HEK293 (cell line): Measurements from ENCODE around the gene SNCB.

Experiments used
- CTCF ChIA-PET: fragments of 350-600 bp; formaldehyde crosslinking; extraction: SDS; loops from one replicate; lab custom pipeline; 2021; ENCODE audit warnings: antibody characterized with exemption; lab: Yijun Ruan, JAX
- POLR2A ChIA-PET: fragments of 300-600 bp; formaldehyde crosslinking; extraction: SDS; loops from one replicate; lab custom pipeline; 2020; ENCODE audit warnings: antibody characterized with exemption, inconsistent platforms; lab: Yijun Ruan, JAX
- H3K27ac ChIP-seq: fragments of 200-500 bp; sonication (Bioruptor generic); 2 replicates; pipeline ENCODE4 v1.5.1; 2014; ENCODE audit warnings: low read depth, low read length, control low read depth, inconsistent platforms; ENCODE audit errors: extremely low read depth
- H3K36me3 ChIP-seq, 2 experiments: fragments of 200-500 bp in 1 of 2; sonication (Bioruptor generic) in 1 of 2; 1 replicate in 1 of 2; 2 replicates in 1 of 2; pipeline ENCODE4 v1.5.1; 2014 to 2017; ENCODE audit warnings: inconsistent platforms in 2 of 2, low read length in 2 of 2; ENCODE audit not compliant: control insufficient read depth in 2 of 2, insufficient read depth in 1 of 2
- H3K4me1 ChIP-seq: fragments of 200-500 bp; sonication (Bioruptor generic); 2 replicates; pipeline ENCODE4 v1.5.1; 2014; ENCODE audit warnings: mild to moderate bottlenecking, low read length, inconsistent platforms; ENCODE audit not compliant: control insufficient read depth, insufficient read depth
- H3K4me3 ChIP-seq: 2 replicates; pipeline ENCODE4 v1.5.1; 2011; ENCODE audit warnings: low read depth, mild to moderate bottlenecking, control low read depth, low read length, moderate library complexity
- H3K9me3 ChIP-seq: fragments of 200-500 bp; sonication (Bioruptor generic); 2 replicates; pipeline ENCODE4 v1.5.1; 2014; ENCODE audit warnings: low read depth, low read length, inconsistent platforms; ENCODE audit not compliant: control insufficient read depth, insufficient read depth
- KLF10 ChIP-seq: fragments of 450-650 bp; IDR thresholded peaks from 2 replicates; pipeline ENCODE4 v1.5.1; 2018; ENCODE audit warnings: missing biosample characterization, mild to moderate bottlenecking, missing genetic modification characterization
- KLF7 ChIP-seq: fragments of 450-650 bp; formaldehyde crosslinking; IDR thresholded peaks from 2 replicates; pipeline ENCODE4 v1.5.1; 2016; ENCODE audit warnings: missing biosample characterization, missing genetic modification characterization, borderline replicate concordance
- KLF9 ChIP-seq: fragments of 450-650 bp; formaldehyde crosslinking; IDR thresholded peaks from 2 replicates; pipeline ENCODE4 v1.5.1; 2016; ENCODE audit warnings: missing biosample characterization, missing genetic modification characterization, low read depth
- MEIS1 ChIP-seq: sonication (generic); formaldehyde crosslinking; IDR thresholded peaks from 2 replicates; pipeline ENCODE4 v1.8.1; 2022; ENCODE audit warnings: missing genetic modification reagents, mild to moderate bottlenecking, borderline replicate concordance
- SETDB1 ChIP-seq: IDR thresholded peaks from one replicate; pipeline ENCODE4 v1.6.1; 2017; ENCODE audit warnings: mild to moderate bottlenecking, low read length, moderate library complexity, mixed read lengths; ENCODE audit not compliant: insufficient read length
- SP3 ChIP-seq: fragments of 450-650 bp; formaldehyde crosslinking; IDR thresholded peaks from 2 replicates; pipeline ENCODE4 v1.5.1; 2016; ENCODE audit warnings: missing biosample characterization, missing genetic modification characterization
- ZBTB7A ChIP-seq: fragments of 450-650 bp; formaldehyde crosslinking; IDR thresholded peaks from 2 replicates; pipeline ENCODE4 v1.5.1; 2016; ENCODE audit warnings: low read depth, missing biosample characterization, missing genetic modification characterization
- ZEB2 ChIP-seq: fragments of 450-650 bp; formaldehyde crosslinking; IDR thresholded peaks from 2 replicates; pipeline ENCODE4 v1.5.1; 2016; ENCODE audit warnings: missing biosample characterization, missing genetic modification characterization
- ZNF114 ChIP-seq: fragments of 450-650 bp; formaldehyde crosslinking; IDR thresholded peaks from 2 replicates; pipeline ENCODE4 v1.5.0; 2017; ENCODE audit warnings: missing biosample characterization, missing genetic modification characterization
- ZNF121 ChIP-seq: fragments of 450-650 bp; formaldehyde crosslinking; IDR thresholded peaks from 2 replicates; pipeline ENCODE4 v1.5.1; 2016; ENCODE audit warnings: missing biosample characterization, missing genetic modification characterization
- ZNF16 ChIP-seq: fragments of 450-650 bp; formaldehyde crosslinking; IDR thresholded peaks from 2 replicates; pipeline ENCODE4 v1.5.1; 2016; ENCODE audit warnings: low read depth, missing biosample characterization, missing genetic modification characterization
- ZNF223 ChIP-seq: fragments of 450-650 bp; formaldehyde crosslinking; IDR thresholded peaks from 2 replicates; pipeline ENCODE4 v1.5.1; 2016; ENCODE audit warnings: missing biosample characterization, missing genetic modification characterization
- ZNF23 ChIP-seq: fragments of 450-650 bp; formaldehyde crosslinking; IDR thresholded peaks from 2 replicates; pipeline ENCODE4 v1.5.1; 2016; ENCODE audit warnings: missing biosample characterization, missing genetic modification characterization, borderline replicate concordance
- ZNF292 ChIP-seq: fragments of 450-650 bp; formaldehyde crosslinking; IDR thresholded peaks from 2 replicates; pipeline ENCODE4 v1.5.1; 2016; ENCODE audit warnings: low read depth, missing biosample characterization, missing genetic modification characterization, borderline replicate concordance
- ZNF391 ChIP-seq: fragments of 450-650 bp; formaldehyde crosslinking; IDR thresholded peaks from 2 replicates; pipeline ENCODE4 v1.5.1; 2016; ENCODE audit warnings: low read depth, missing biosample characterization, missing genetic modification characterization, borderline replicate concordance
- ZNF555 ChIP-seq: fragments of 450-650 bp; formaldehyde crosslinking; conservative IDR thresholded peaks from 2 replicates; pipeline ENCODE4 v1.5.1; 2017; ENCODE audit warnings: missing biosample characterization, mild to moderate bottlenecking, missing genetic modification characterization, inconsistent platforms
- ZNF600 ChIP-seq: fragments of 450-650 bp; formaldehyde crosslinking; IDR thresholded peaks from 2 replicates; pipeline ENCODE4 v1.5.1; 2016; ENCODE audit warnings: missing biosample characterization, missing genetic modification characterization
- ZNF610 ChIP-seq: fragments of 450-650 bp; formaldehyde crosslinking; IDR thresholded peaks from 2 replicates; pipeline ENCODE4 v1.5.1; 2016; ENCODE audit warnings: missing biosample characterization, missing genetic modification characterization, borderline replicate concordance
- ZNF624 ChIP-seq: fragments of 450-650 bp; formaldehyde crosslinking; IDR thresholded peaks from 2 replicates; pipeline ENCODE4 v1.5.1; 2017; ENCODE audit warnings: missing biosample characterization, missing genetic modification characterization
- ZNF626 ChIP-seq: fragments of 450-650 bp; sonication (Bioruptor Pico); formaldehyde crosslinking; IDR thresholded peaks from 2 replicates; pipeline ENCODE4 v1.5.1; 2018; ENCODE audit warnings: missing biosample characterization, missing genetic modification characterization, inconsistent platforms
- ZNF701 ChIP-seq: fragments of 450-650 bp; formaldehyde crosslinking; IDR thresholded peaks from 2 replicates; pipeline ENCODE4 v1.5.1; 2016; ENCODE audit warnings: missing biosample characterization, missing genetic modification characterization
- TF ChIP-seq, protein P1 (sequence below): fragments of 450-650 bp; formaldehyde crosslinking; IDR thresholded peaks from 2 replicates; pipeline ENCODE4 v1.5.1; 2016; ENCODE audit warnings: missing biosample characterization, missing genetic modification characterization
- TF ChIP-seq, protein P2 (sequence below): fragments of 450-650 bp; formaldehyde crosslinking; IDR thresholded peaks from 2 replicates; pipeline ENCODE4 v1.5.1; 2016; ENCODE audit warnings: missing biosample characterization, missing genetic modification characterization, low read depth
- TF ChIP-seq, protein P3 (sequence below): fragments of 450-650 bp; formaldehyde crosslinking; IDR thresholded peaks from 2 replicates; pipeline ENCODE4 v1.5.1; 2016; ENCODE audit warnings: missing biosample characterization, missing genetic modification characterization

Gene SNCB

DNA sequence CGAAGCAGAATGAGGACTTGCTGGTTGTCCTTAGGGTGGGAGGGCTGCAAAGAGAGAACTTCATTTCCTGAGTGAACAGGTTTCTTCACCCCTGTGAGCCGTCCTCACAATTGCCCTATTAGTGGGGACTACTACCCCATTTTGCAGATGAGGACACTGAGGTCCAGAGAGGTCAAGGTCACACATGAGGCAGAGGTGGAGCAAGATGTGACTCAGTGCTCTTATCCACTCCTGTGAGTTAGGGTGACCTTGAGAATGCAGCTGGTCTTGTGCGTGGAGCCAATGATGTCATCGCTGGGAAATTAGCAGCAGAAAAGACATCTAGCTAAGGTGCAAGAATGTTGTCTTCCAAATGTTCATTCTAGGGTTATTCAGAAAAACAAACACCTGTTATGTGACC, 47.3 kb downstream of the SNCB start:
- Histone ChIP-seq H3K4me1 (no peaks in the 10 kb centered on the region), H3K4me3 (no peak overlapping the region), H3K9me3 (no peaks in the 10 kb centered on the region), H3K36me3 (no peaks in the 10 kb centered on the region), H3K27ac (no peak overlapping the region)
- ChIA-PET POLR2A (no interaction called here), CTCF (interaction anchor here (0.6 to 1.2 kb wide), 3 partner anchors 9 to 253 kb away, joined by 3 to 9 read pairs (median 3); partner anchors contain the start of gene EIF4E1B)
- TF ChIP-seq MEIS1 (CRISPR knock-in tag) (no peak), ZNF610 (tag by site-specific recombination) (no peak), ZNF121 (tag by site-specific recombination) (no peak), ZNF624 (tag by site-specific recombination) (no peak)
- TF ChIP-seq, protein P1, sequence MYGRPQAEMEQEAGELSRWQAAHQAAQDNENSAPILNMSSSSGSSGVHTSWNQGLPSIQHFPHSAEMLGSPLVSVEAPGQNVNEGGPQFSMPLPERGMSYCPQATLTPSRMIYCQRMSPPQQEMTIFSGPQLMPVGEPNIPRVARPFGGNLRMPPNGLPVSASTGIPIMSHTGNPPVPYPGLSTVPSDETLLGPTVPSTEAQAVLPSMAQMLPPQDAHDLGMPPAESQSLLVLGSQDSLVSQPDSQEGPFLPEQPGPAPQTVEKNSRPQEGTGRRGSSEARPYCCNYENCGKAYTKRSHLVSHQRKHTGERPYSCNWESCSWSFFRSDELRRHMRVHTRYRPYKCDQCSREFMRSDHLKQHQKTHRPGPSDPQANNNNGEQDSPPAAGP (tag by site-specific recombination) = no peak
- TF ChIP-seq, protein P2, sequence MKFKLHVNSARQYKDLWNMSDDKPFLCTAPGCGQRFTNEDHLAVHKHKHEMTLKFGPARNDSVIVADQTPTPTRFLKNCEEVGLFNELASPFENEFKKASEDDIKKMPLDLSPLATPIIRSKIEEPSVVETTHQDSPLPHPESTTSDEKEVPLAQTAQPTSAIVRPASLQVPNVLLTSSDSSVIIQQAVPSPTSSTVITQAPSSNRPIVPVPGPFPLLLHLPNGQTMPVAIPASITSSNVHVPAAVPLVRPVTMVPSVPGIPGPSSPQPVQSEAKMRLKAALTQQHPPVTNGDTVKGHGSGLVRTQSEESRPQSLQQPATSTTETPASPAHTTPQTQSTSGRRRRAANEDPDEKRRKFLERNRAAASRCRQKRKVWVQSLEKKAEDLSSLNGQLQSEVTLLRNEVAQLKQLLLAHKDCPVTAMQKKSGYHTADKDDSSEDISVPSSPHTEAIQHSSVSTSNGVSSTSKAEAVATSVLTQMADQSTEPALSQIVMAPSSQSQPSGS (tag by site-specific recombination) = peak; percentile 77

DNA sequence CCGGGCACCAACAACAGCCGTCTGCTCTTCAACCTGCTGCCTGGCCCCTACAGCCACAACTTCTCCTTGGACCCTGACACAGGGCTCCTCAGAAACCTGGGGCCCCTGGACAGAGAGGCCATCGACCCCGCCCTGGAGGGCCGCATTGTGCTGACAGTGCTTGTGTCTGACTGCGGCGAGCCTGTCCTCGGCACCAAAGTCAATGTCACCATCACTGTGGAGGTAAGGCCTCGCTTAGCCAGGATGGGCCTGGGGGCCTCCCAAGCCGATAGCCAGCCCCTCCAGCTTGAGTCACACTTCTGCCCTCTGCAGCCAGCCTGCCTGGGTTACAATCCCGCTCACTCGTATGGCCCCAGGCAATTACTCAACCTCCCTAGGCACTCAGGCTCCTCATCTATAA, 49.0 kb downstream of the SNCB start:
- ChIA-PET CTCF (interaction anchor here (1.1 kb wide), 1 partner anchor 79 kb away, joined by 4 read pairs; no protein-coding TSS in a partner anchor), POLR2A (interaction anchor here (0.5 kb wide), 1 partner anchor 172 kb away, joined by 4 read pairs; no protein-coding TSS in a partner anchor)
- TF ChIP-seq SP3 = no peak
- TF ChIP-seq ZNF23 (tag by site-specific recombination) = no peak
- no peak for TF ChIP-seq ZNF114
- no peak for TF ChIP-seq ZNF600 (tag by site-specific recombination)
- TF ChIP-seq ZNF555 (tag by site-specific recombination) = no peak
- TF ChIP-seq KLF10 (tag by site-specific recombination) = no peak
- TF ChIP-seq ZNF610 (tag by site-specific recombination) = no peak
- no peak for TF ChIP-seq ZBTB7A
- no peak for TF ChIP-seq ZNF701 (tag by site-specific recombination)
- no peak for TF ChIP-seq KLF7 (tag by site-specific recombination)
- TF ChIP-seq ZNF292 (tag by site-specific recombination) = no peak
- no peak for TF ChIP-seq SETDB1
- TF ChIP-seq ZNF391 (tag by site-specific recombination) = no peak
- TF ChIP-seq ZNF223 (tag by site-specific recombination) = no peak
- TF ChIP-seq ZNF16 (tag by site-specific recombination) = no peak
- no peak for TF ChIP-seq KLF9 (tag by site-specific recombination)
- no peak for TF ChIP-seq ZEB2 (tag by site-specific recombination)
- TF ChIP-seq, protein P3, sequence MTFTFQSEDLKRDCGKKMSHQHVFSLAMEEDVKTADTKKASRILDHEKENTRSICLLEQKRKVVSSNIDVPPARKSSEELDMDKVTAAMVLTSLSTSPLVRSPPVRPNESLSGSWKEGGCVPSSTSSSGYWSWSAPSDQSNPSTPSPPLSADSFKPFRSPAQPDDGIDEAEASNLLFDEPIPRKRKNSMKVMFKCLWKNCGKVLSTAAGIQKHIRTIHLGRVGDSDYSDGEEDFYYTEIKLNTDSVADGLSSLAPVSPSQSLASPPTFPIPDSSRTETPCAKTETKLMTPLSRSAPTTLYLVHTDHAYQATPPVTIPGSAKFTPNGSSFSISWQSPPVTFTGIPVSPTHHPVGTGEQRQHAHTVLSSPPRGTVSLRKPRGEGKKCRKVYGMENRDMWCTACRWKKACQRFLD (tag by site-specific recombination) = no peak
- no peak for TF ChIP-seq ZNF626
- Histone ChIP-seq H3K4me3 (no peak overlapping the region), H3K9me3 (no peaks in the 10 kb centered on the region), H3K36me3 (no peaks in the 10 kb centered on the region), H3K4me1 (no peaks in the 10 kb centered on the region), H3K27ac (no peak overlapping the region)
